Stimulated activated CD4-positive, alpha-beta T cell treated with anti-CD3 and anti-CD28 coated beads, Interleukin-4, amount 100 ng/mL, for 4 hours (primary cell): Measurements from ENCODE around the gene NDRG3.

Experiments used
- DNase-seq, 2 experiments: peaks; one replicate each; pipeline ENCODE4 v3.0.0-alpha.2; 2020

The NDRG3 gene

DNA sequence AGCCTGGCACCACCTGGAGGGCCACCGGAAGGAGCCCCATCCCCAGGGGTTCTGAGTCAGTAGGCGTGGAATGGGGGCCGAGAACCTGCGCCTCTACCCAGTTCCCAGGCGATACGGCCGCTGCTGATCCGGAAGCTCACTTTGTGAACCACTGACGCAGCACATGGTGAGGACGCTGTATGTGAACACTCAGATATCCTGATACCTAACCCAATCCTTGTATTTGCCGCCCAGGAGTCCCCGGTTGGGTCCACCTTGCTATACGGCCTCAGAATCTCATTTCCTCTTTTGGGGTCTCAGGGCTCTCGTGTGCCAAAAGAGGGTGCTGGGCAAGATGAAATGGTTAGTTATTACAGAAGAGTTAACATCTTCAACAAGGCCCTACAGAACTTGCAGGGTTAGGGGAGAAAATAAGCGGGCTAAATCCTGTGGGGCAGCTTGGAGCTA, 140.9 kb downstream of the NDRG3 start:
- DNase-seq, result peak; percentile 37 to 42
